Neural progenitor cell (in vitro differentiated cells): ENCODE data around the gene PDE9A.

ENCODE experiments used
- CTCF ChIP-seq: fragments of 200-600 bp; sonication (generic); IDR thresholded peaks from 2 replicates; pipeline ENCODE4 v1.5.1; 2017; ENCODE audit warnings: antibody characterized with exemption, mild to moderate bottlenecking
- EZH2 ChIP-seq: fragments of 200-600 bp; sonication (generic); IDR thresholded peaks from 2 replicates; pipeline ENCODE4 v1.6.1; 2017; ENCODE audit warnings: antibody characterized with exemption, mild to moderate bottlenecking, moderate library complexity
- EZH2phosphoT487 ChIP-seq: fragments of 200-600 bp; sonication (generic); IDR thresholded peaks from 2 replicates; pipeline ENCODE4 v1.6.1; 2017; ENCODE audit warnings: antibody characterized with exemption

GRCh38 chr21:42672699-42673458 is 19.5 kb downstream of the PDE9A start:
- TF ChIP-seq CTCF: no peak
- no peak for TF ChIP-seq EZH2
- no peak for TF ChIP-seq EZH2phosphoT487
